ENCODE measurements around the gene WNT5A.

WNT5A gene

DNA sequence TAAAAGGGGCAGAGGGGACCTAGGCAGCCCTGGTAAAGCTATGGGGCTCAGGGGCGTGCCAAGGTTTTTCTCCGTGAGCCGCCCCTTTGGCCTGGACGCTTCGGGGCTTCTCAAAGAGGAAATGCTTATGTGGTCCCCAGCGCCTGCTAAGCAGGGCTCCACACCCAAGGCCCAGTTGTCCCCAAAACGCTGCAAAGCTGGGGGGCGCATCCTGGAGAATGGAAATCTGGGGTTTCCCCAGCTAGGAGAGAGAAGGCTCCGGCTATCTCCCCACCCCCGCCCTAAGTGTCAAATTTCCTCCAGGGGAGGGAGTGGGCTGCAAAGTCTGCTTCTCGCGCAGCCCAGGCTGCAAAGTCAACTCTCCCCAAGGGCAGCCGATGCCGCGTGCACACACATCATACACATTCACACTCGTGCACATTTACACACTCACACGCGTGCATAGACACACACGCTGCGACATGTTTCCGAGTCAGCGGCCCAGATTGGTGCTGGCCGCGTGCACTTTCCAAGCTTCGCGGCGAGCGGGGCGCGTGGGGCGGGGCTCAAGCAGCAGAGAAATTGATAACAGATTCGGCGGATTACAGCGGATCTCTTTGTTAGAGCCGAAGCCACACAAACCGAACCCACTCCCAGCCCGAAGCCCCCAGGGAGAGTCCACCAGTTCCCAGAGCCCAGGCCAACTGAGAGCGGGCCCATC, 4.5 kb downstream of the WNT5A start:
- DNase-seq (ENCODE audit: extremely low read depth in 1 of 2, low read depth in 1 of 2) = no peak

DNA sequence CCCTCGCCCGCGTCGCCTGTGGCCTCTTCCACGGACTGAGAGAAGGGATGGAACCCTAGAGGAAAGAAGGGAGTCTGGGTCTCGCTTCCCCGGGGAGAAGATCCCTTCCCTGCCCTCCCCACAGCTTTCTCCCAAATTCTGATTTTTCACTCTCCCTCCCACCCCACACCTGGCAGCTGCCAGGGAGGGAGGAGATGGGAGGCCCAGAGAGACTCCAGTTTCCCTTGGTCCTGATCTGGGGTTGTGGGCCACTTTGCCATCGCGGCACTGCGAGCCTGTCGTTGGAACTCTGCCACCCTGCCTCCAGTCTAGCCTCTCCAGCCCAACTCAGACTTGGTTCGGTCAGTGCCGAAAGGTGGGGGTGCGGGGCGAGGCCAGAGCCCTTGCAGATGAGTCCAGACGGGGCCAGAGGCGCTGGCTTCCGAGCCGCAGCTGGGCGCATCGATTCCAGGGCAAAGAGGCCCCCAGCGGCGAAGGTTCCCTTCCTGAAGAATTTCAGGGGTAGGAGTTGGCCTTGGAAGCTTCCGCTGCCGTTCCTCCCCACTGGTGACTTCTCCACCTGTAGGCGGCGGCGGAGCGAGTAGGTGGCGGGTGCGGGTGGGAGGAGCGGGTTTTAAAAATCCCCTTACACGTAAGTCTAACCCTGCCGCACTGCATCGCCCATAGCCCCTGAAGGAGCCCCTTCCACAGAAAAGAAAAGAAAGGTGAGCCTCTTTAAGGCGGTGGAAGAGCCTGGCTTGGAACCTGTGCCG, 5.2 kb downstream of the WNT5A start:
- no peak for DNase-seq (ENCODE audit: extremely low read depth in 1 of 2, low read depth in 1 of 2)

DNA sequence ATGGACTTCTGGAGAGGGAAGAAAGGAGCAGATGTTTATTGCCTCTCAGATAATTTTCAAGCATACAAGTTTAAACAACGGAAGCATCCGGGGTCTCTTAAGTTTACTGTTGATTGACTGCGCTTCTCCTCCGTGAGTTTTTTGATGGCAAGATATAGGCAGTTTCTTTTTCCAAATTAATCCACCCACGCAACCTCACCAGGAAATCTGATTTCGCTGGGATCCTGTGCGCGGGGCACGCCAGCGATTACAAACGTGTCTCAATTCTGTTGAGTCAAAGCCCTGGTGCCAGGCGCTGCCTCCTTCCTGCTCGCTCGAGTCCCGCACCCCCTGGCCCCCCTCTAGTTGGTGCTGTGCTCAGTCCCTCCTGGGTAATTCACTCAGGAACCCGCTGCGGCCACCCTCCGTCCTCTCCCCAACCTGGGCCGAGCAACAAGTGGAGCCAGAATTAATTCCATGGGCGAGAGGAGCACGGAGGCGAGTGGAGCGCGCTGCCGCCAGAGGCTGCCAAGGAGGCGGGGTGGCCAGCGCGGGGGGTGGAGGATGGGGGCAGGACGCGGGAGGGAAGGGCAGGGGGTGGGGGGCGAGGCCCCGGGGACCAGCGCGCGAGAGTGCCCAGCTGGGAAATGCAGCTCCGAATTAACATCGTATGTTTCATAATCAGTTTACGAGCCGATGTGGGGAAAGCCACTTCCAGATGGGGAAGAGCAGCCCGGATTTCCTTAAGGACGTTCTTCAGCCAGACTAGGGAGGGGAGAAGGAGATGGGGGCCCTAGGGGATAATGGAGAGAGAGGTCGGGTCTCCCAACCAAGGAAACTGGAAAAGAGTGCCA, 6.0 kb downstream of the WNT5A start:
- DNase-seq (ENCODE audit: extremely low read depth in 1 of 2, low read depth in 1 of 2) = no peak

DNA sequence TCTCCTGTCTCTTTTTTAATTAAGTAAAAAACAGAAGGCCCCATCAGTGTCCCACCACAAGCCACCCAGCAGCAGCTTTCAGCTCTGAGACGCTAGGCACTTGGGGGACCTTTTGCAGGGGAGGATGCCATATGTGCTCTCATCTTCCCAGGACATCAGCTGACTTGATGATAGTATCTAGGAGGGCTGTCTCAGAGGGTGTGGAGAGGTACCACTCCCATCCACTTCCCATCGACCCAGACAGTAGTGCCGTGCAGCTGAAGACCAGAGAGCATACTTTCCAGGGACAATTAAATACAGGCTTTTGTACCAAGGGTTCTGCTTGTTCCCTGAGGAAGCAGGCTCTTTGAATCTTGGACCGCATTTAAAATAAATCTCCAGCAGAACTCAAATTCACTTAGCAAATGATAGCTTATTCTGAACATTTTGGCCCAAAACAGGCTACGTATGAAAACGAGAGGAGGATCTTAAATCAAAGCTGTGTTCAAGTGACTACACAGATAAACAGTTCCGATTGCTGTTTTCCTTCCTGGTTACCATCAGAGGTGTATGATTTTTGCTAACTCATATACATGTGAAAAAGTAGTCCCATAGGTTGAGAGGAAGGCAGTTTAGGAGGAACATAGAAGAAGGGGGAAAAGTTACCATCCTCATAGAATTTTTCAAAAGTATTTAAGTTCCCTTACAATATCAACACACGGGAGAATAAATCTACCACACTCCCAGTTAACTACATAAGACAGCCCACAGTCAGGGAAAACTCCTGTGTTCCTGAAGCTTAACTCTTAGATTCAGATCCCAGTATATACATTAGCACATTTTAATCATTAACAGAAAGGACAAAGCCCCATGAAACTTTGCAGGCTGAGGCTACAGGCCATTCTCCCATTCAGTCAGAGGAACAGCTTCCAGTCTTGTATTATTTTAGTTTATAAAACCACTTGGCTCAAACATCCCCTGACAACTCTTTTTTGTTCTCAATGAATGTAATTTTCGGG, 9.5 kb downstream of the WNT5A start:
- no peak for DNase-seq (ENCODE audit: extremely low read depth in 1 of 2, low read depth in 1 of 2)

DNA sequence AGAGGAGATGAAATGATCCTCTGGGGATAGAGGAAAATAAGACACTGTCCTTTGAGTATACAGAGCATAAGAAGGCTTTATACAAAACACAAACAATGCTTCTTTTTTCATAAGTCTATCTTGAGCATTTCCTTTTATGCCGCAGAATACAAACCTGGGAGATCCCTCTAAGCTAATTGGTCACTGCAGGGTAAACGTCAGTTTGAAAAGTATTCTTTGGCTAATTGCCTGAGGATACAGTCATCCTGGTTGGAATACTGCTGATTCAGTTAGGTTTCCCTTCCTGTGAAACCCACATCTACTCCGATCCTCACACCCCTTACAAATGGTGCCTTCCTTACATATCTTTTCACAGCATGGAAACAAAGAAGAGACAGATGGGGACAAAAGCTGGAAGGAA, 10.6 kb downstream of the WNT5A start:
- DNase-seq (ENCODE audit: extremely low read depth in 1 of 2, low read depth in 1 of 2) = no peak

DNA sequence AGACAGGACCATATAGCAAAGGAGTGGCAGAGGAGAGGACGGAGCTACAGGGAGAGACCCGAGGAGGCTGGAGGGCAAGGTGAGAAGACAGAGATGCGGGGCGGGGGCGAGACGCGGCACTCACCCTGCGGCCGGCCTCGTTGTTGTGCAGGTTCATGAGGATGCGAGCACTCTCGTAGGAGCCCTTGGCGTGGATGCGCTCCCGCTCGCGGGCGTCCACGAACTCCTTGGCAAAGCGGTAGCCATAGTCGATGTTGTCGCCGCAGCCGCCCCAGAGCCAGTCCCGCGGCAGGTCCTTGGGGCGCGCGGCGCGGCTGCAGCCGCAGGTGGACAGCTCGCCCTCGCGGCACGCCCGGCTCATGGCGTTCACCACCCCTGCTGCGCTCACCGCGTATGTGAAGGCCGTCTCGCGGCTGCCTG, 12.9 kb downstream of the WNT5A start:
- DNase-seq (ENCODE audit: extremely low read depth in 1 of 2, low read depth in 1 of 2) = no peak

DNA sequence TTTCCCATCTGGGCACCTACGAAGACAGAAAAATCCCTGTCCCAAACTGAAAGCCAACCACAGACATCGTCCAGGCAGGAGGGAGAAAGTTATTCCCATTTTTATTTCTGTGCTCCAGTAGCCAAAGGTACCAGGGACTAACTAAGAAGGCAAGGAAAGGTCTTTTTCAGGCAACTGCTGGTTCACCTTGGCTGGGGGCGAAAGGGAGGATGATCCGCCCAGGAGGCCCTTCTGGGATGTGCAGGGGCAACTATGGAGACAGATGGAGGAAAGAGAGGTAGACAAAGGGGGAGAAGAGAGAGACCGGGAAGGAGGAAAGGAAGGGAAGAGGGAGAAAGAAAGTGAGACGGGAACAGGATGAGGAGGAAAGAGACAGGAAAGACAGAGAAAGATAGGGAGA, 13.3 kb downstream of the WNT5A start:
- DNase-seq (ENCODE audit: extremely low read depth in 1 of 2, low read depth in 1 of 2) = no peak

DNA sequence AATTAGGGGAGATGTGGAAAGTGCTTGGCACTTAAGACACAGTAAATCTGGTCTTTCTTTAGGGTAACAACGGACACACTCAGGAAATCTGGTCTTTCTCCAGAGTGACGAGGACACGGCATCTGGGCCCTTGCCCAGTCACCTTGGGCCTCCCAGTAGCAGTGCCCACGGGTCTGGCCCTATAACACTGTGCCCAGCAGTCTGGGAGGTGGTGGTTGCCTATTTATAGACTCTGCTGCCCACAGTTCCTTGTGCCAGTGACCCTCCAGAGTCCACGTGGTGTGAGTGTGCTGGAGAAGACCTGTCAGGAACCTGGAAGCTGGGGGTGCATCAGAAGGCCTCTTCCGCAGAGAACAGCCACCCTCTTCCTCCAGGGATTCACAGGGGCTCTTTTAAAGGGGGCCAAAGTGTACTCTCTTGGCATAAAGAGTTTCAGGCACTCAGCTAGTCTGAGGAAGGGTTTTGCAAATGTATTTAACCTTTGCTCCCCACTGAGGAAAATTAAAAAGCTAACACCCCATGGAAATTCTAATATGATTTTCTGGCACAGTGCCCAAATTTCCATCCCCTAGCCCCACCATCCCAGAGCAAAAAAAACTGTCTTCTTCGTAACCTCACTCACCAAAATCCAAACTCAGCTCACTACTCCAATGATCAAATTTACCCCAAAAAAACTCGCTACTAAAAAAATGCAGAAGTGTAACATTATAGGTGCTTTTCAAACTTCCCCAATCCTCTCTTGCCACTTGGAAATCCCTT, 15.4 kb downstream of the WNT5A start:
- no peak for DNase-seq (ENCODE audit: extremely low read depth in 1 of 2, low read depth in 1 of 2)

DNA sequence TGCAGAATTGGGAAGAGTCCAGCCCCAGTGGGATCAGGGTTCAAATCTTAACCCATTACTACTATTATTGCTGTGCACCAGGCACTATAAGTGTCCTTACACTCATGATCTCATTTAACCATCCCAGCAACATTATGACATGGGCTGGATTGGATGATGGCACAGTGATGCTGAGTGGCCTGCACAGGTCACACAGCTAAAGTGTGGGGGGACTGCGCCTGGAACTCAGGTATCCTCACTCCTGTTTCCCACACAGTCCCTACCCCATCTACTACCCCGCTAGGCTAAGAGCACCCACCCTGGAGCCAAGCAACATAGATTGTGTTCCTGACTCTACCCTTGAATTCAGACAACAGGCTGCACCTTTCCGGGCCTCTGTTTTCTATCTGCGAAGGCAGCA, 16.0 kb downstream of the WNT5A start:
- no peak for DNase-seq (ENCODE audit: extremely low read depth in 1 of 2, low read depth in 1 of 2)

DNA sequence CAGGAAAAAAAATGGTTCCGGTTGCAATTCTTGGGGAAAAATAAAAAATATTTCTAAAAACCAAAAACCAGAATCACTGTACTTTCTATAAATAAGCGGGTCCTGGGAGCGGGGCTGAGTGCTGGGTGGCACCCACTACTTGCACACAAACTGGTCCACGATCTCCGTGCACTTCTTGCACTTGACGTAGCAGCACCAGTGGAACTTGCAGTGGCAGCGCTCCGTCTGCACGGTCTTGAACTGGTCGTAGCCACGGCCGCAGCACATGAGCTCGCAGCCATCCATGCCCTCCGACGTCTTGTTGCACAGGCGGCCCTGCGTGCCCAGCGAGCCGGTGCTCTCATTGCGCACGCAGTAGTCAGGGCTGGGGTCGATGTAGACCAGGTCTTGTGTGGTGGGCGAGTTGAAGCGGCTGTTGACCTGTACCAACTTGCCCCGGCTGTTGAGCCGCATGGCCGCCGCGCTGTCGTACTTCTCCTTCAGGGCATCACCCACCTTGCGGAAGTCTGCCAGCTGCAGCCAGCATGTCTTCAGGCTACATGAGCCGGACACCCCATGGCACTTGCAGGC, 17.1 kb downstream of the WNT5A start:
- no peak for DNase-seq (ENCODE audit: extremely low read depth in 1 of 2, low read depth in 1 of 2)

DNA sequence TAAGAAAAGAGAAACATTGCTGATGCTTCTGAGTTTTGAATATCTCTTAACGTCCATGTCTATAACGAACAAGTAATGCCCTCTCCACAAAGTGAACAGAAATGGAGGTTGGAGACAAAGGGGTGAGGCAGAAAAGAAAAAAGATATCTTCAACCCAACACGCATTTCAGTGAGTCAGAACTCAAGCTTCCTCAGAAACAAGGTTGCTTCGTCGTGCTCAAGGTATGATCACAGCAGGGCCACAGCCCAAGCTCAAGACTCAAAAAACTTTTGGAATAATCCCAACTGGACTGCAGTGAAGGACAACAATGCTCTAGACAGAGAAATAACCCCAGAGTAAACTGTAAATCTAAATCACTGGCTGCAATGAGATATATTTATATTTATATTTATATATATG, 18.9 kb downstream of the WNT5A start:
- DNase-seq (ENCODE audit: extremely low read depth in 1 of 2, low read depth in 1 of 2) = no peak

DNA sequence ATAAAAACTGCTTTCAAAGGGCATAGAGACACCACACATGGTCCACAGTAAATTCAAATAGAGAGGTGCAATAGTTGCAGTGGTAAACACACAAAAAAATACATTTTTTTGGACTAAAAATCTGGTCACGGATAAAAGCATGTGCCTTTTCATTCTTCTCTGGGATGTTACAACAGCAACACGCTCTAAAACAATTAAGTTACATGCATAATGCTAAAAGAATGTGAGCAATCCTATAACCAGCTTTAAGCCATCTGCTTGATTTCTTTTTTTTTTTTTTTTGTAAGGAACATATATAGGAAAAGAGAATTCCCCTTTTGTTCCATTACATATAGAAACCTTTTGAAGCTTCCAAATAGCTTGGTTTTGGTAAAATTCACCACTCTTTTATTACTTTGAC, 20.0 kb downstream of the WNT5A start:
- no peak for DNase-seq (ENCODE audit: extremely low read depth in 1 of 2, low read depth in 1 of 2)

DNA sequence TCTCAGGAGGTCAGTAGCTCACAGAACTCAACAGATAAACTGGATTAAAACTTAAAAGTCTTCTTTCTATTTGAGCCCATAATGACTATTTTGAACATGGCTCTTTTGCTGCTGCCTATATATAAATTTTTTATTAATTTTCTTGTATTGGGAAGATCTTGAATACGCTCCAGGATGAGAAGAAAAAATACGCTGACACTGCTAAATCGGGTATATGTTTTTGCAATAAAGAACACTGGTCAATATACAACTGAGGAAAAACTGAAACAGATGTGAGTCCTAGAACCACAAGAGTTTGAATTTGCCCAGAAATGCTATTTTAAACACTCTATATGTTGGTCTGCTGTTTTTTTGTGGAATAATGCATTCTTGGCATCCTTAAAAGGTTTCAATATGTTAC, 20.6 kb downstream of the WNT5A start:
- DNase-seq (ENCODE audit: extremely low read depth in 1 of 2, low read depth in 1 of 2) = no peak

DNA sequence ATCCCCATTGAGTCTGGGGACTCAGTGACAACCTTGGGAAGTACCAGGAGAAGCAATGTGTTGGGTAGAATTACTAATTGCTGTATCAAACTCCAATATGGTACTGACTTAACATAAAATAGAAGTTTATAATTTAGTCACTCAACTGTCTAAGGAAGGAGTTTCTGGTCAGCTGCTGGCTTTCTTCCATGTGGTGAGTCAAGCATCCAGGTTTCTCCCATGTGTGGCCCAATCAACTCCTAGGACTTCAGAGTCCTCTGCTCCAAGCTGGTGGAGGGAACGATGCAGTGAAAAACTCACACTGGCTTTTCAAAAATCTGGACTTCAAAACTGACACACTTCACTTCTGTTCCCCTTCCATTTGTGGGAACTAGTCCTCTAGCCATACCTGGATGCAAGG, 25.2 kb downstream of the WNT5A start:
- DNase-seq (ENCODE audit: extremely low read depth in 1 of 2, low read depth in 1 of 2) = no peak

DNA sequence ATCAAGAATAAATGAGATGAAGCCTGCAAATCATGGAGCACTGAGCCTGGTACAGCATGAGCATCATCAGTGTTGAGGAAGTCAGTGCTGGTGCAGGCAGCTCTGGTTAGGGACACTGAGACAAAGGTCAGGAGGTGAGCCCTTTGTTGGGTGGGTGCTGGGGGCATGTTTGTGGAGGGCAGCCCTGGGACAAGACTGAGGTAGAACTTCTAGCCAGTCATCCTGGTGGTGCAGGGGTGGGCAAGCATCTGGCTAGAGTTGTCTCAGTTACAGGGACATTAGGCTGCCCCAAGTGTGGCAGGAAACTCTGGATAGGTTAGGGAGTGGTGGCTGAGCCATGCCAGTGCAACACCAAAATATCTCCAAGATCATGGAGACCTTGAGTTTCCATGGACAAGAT, 27.3 kb downstream of the WNT5A start:
- no peak for DNase-seq (ENCODE audit: extremely low read depth in 1 of 2, low read depth in 1 of 2)

DNA sequence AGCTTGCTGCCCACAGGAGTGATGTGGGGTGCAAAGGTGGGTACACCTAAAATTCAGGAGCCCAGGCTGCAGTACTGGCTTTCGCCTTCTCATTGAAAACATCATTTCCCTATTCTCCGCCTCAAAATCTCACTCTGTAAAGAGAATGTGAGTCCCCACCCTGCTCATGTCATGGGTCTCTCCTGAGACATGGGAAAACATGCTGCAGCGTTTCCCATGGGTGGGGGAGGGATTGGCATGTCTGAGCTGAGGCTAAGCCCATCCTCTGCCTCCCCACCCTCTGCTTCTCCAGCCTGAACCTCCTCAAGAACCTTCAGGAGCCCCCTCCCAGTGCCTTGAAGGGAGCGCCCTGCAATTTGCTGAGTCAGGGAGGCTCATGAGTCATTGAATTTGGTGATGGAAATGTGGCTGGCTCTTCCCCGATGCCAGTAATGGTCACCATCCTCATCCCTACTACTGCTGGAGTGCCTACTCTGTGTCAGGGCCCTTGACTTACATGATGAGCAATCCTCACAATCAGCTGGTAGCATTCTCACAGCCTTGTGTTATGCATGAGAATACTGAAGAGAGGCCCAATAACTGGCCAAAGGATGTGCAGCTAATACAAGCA, 28.8 kb downstream of the WNT5A start:
- no peak for DNase-seq (ENCODE audit: extremely low read depth in 1 of 2, low read depth in 1 of 2)

DNA sequence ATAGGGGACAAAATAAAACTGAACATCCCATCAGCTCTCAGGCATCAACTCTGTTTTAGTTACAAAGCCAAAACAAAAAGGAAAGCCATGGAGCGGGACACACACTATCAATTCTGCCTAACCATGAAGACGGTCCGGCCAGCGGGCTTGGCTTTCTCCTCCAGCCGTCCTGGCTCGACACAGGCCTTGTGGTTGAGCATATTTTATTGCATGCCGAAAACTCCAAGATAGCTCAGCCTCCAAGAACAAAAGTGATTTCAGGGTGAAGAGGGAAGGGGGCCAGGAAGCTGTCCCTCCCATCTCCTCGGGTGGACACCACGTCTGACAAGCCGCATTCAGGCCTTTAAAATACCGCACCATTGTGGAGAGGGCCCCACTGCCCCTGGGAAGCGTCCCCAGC, 31.2 kb downstream of the WNT5A start:
- DNase-seq (ENCODE audit: extremely low read depth in 1 of 2, low read depth in 1 of 2) = no peak

DNA sequence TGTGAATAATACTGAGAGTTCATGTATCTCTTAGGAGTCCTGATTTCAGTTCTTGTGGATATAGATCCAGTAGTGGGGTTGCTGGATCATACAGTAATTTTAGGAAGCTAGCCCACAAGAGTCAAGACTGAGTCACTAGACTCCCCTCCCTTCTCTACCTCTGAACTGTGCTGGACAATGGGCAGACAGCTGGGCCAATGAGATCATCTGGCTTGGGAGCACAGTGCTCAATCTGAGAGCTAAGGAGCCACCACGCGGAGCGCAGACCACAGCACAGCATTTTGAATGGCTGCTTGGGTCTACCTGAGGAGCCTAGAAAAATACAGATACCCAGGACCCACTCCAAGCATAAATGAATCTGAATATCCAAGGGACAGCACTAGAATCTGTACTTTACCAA, 32.5 kb downstream of the WNT5A start:
- DNase-seq (ENCODE audit: extremely low read depth in 1 of 2, low read depth in 1 of 2) = no peak

DNA sequence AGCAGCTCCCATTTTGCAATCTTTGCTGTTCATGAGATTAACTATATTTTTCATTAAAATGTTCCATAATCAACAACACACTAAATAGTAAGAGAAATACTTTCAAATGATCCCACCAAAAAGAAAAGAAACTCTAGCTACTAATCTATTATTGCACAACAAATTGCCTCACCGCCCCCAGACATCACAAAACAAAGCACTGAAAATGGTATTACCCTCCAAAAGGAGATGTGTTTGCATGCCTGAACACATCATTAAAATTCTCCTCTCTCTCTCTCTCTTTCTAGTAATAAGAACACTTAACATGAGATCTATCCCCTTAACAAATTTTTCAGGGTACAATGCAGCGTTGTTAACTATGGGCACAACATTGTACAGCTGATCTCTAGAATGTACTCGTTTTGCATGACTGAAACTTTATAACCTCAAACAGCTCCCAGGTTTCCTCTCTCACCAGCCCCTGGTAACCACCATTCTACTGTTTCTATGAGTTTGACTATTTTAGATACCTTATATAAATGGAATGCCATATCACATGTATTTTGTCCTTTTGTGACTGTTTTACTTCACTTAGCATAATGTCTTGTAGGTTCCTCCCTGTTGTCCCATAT, 33.1 kb downstream of the WNT5A start:
- no peak for DNase-seq (ENCODE audit: extremely low read depth in 1 of 2, low read depth in 1 of 2)
